HG02571 (cell line): Measurements from ENCODE around the gene MALT1.
"Not testable (repeated sequence)": the region's sequence is repeated elsewhere in the genome, so short reads cannot be mapped to it uniquely, and the experiment has no call there.

Source experiments
- ATAC-seq: cut with Tn5 transposase; IDR thresholded peaks from one replicate; pipeline ENCODE4 v1.9.1; 2021; ENCODE audit warnings: mild to moderate bottlenecking, moderate library complexity; ENCODE audit not compliant: unreplicated experiment

Gene MALT1

GRCh38 chr18:58653144-58653722 is 18.0 kb upstream of the MALT1 start:
- ATAC-seq = not testable (repeated sequence)

GRCh38 chr18:58653814-58654509 is 17.3 kb upstream of the MALT1 start:
- no peak for ATAC-seq

DNA sequence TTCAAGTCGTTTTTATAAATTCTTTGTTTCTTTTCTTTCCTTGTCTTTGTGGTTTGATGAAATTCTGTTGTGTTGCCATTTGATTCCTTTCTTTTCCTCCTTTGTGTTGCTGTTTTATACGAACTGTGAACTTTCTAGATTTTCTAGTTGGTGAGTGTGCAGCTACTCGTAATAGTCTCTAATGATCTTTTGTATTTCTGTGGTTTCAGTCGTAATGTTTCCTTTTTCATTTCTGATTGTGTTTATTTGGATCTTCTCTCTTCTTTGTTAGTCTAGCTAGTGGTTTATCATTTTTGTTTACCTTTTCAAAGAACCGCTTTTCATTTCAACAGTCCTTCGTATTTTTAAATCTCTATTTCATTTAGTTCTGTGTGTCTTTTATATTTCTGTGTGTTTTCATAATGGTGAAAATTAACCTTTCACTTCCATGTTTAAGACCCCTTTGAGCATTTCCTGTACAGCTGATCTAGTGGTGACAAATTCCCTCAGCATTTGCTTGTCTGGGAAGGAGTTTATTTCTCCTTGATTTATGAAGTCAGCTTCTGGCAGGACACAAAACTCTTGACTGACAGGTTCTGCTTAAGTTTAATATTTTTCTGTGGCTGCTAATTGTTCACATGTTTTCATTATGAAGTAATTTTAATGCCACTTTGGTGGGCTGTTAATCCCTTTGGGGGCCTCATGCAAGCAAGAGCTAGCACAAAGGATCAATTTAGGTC is 16.2 kb upstream of the MALT1 start:
- ATAC-seq = no peak

GRCh38 chr18:58657081-58657480 is 14.2 kb upstream of the MALT1 start:
- ATAC-seq = no peak

DNA sequence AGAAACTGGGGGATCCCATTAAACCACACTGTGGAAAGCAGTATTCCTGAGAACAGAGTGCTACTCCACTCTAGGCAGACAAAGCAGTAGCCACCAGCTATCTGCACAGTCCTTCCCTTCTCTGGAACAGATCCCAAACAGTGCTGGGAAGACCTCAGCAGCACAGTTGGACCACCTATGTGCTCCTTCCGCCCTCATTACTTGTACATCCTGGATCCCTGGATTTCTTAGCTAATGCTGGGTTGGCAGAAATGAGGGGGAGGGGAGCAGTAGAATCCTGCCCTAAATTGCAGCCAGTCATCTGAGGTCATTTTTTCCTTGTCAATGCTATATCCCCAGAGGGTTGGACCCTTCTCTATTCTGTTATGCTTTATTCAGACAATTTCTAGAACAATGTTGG is 13.8 kb upstream of the MALT1 start:
- ATAC-seq = no peak

GRCh38 chr18:58659691-58660090 is 11.6 kb upstream of the MALT1 start:
- ATAC-seq = no peak

- no peak for ATAC-seq
Observed at GRCh38 chr18:58660915-58661314, 10.3 kb upstream of the MALT1 start.

GRCh38 chr18:58661423-58661822 is 9.8 kb upstream of the MALT1 start:
- ATAC-seq = no peak

DNA sequence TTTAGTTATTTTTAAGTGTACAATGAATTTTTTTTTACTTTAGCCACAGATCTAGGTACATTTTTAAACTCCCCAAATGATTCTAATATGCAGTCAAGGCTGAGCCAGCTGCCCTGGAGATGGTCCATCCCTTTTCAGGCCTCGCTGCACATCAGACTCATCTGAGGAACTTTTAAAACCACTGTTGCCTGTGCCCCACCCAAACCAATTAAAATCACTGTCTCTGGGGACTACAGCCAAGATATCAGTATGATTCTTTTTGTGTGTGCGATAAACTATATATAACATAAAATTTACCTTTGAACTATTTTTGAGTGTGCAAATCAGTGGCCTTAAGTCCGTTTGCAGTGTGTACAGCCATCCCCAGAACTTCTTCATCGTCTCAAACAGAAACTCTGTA is 9.1 kb upstream of the MALT1 start:
- no peak for ATAC-seq

DNA sequence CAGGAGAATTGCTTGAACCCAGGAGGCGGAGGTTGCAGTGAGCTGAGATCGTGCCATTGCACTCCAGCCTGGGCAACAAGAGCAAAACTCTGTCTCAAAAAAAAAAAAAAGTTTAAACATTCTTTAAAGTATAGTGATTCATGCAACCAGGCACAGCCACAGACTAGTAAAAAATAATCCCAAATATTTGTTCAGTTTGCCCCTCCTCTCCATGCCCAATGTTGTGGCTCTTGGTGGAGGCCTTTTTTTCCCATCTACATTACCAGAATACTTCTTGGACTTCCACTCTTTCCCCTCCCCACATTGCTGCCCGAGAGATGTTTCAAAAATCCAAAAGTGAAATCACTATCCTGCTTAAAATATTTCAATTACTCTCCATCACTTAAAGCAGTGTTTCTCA is 5.1 kb upstream of the MALT1 start:
- no peak for ATAC-seq

- no peak for ATAC-seq
Observed at GRCh38 chr18:58668211-58668610, 3.1 kb upstream of the MALT1 start.

- ATAC-seq = no peak
Observed at GRCh38 chr18:58668897-58669296, 2.4 kb upstream of the MALT1 start.

- ATAC-seq = no peak
Observed at GRCh38 chr18:58669731-58670378, 1.4 kb upstream of the MALT1 start.

DNA sequence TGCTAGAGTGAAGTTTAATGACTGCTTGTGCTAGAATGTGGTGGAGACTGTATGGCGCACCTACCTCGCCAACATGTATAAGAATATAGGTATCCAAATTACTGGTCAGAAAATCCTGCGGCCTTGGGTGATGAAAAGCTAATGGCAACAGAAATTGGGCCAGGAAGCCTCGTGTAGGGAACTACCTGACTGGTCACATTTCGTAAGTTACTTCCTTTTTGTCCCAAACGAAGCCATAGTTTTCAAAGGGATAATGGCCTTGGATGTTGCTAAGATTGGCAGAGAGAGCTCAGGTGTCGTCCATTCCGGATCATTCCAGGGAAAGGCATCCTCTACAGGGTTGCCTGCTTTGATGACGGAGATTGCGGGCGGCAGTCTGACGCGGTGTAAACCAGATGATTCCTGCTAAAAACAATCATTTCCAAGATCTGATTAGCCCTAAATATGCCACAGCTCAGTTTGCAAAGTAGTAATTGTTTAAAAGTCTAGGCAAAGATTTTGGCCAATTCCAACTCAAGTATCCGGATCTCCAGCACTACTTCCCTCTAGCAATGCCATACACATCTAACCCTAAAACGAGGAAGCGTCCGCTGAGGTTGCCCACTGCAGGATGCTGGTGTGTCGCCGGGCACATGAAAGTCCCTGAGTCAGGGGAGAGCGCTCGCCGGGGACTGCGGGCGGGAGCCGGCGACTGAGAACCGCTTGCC is 708 bp upstream of the MALT1 start:
- ATAC-seq = no peak

GRCh38 chr18:58671632-58672564 is 633 bp downstream of the MALT1 start:
- ATAC-seq = peak; percentile 20

DNA sequence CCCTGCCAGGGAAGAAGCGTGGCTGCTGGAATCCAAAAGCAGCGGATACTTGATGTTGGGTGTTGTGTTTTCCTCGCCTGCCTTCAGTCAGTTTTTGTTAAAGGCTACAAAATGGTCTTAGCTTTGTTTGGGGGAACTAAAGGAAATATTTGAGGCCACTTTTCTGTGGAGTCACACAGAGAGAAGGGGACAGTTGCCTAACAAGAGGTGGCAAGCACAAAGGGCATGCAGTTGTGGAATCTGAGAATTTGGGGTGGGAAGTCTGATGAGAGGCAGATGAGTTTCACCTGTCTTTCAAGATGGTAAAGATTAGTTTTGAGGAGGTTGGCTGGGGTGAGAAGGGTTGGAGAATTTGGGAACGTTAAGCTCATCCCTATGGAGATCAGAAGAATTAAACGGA is 2.9 kb downstream of the MALT1 start:
- ATAC-seq = no peak

- ATAC-seq = no peak
Observed at GRCh38 chr18:58674863-58675472, 3.7 kb downstream of the MALT1 start.

DNA sequence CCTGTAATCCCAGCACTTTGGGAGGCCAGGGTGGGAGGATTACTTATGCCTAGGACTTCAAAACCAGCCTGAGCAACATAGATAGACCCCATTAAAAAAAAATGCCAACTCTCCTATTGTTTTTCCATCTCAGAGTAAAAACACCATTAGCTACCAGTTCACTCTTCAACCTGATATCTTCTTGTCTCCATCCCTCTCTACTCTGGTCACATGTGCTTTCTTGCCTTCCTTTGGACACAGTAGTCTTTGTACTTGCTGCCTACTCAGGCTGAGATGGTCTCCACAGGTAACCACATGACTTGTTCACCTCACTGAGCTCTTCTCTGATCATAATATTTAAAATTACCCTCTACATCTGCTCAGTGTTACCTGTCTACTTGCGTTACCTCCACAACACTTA is 5.0 kb downstream of the MALT1 start:
- ATAC-seq = no peak

DNA sequence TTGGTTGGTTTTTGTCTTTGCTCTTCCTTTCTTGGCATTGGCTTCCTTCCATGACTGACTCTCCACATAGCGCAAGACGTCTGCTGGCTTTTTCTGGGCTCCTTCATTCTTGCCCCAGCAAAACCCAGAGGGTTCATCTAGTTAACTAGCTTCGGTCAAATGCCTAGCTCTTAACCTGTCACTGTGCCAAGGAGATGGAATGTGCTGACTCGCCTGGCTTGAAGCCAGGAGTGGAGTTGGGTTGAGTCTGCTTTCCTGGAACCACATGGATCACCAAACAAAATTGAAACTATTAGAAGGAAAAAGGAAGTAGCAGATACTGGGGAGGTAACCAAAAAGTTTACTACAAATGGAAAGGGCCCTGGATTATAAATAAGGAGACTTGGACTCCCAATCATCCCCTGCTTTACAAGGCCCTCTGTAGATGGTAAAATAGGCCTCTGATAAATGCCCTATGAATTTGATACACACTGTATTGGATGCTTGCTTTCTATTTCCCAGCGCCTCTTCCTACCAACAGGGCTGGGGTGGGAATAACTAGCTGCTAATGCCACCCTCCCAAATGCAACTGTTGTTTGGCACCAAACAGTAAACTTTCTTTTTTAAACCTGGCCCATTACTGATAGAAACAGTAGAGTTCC is 11.3 kb downstream of the MALT1 start:
- ATAC-seq = no peak
